H1 (cell line): ENCODE results near the gene OR13D1. TPM values are rescaled to one million over a fixed set of nuclear protein-coding genes. Genes with fewer than 3 reads are reported as not detected.

Experiments used
- CTCF ChIA-PET: fragments of 300-600 bp; sonication (Branson Sonifier 250); formaldehyde crosslinking; loops from one replicate; lab custom pipeline; 2021; ENCODE audit not compliant: partially characterized antibody; lab: Charles Lee
- POLR2A ChIA-PET: fragments of 300-600 bp; sonication (Branson Sonifier 250); formaldehyde crosslinking; loops from one replicate; lab custom pipeline; 2021; ENCODE audit warnings: inconsistent platforms; ENCODE audit not compliant: partially characterized antibody; lab: Charles Lee
- DNase-seq, 2 experiments: peaks; one replicate each; pipeline versions ENCODE4 v3.0.0 to v3.0.0-alpha.2; 2010 to 2022; ENCODE audit warnings: low spot score in 2 of 2, low read depth in 1 of 2, mixed read lengths in 1 of 2
- FAIRE-seq: peaks from 2 replicates; lab custom pipeline; 2011; peaks lifted over from hg19 to GRCh38; lab: Jason Lieb, UNC
- H2AFZ ChIP-seq: 2 replicates; pipeline ENCODE4 v1.8.1; 2012; ENCODE audit warnings: low read length, inconsistent platforms
- H2AK5ac ChIP-seq: 2 replicates; pipeline ENCODE4 v1.6.1; 2013; ENCODE audit warnings: low read depth, low read length
- H2BK120ac ChIP-seq: replicated peaks from 2 replicates; pipeline ENCODE3; 2013; ENCODE audit warnings: low read depth, low read length, inconsistent platforms
- H2BK12ac ChIP-seq: 2 replicates; pipeline ENCODE4 v1.6.1; 2013; ENCODE audit warnings: low read depth, low read length
- H2BK15ac ChIP-seq: 2 replicates; pipeline ENCODE4 v1.6.1; 2013; ENCODE audit warnings: low read length
- H2BK20ac ChIP-seq: 2 replicates; pipeline ENCODE4 v1.6.1; 2013; ENCODE audit warnings: low read length
- H2BK5ac ChIP-seq: 2 replicates; pipeline ENCODE4 v1.6.1; 2013; ENCODE audit warnings: low read depth, low read length
- H3K14ac ChIP-seq: 2 replicates; pipeline ENCODE4 v1.6.1; 2013; ENCODE audit warnings: inconsistent platforms; ENCODE audit not compliant: insufficient read length
- H3K18ac ChIP-seq: 2 replicates; pipeline ENCODE4 v1.6.1; 2013; ENCODE audit warnings: low read length; ENCODE audit errors: extremely low read depth
- H3K23ac ChIP-seq: 2 replicates; pipeline ENCODE4 v1.6.1; 2013; ENCODE audit warnings: inconsistent platforms; ENCODE audit not compliant: insufficient read length
- H3K23me2 ChIP-seq: 2 replicates; pipeline ENCODE4 v1.6.1; 2013; ENCODE audit warnings: low read depth, low read length
- H3K27ac ChIP-seq: 2 replicates; pipeline ENCODE4 v1.6.1; 2011; ENCODE audit warnings: low read depth, low read length, inconsistent platforms
- H3K27me3 ChIP-seq, 4 experiments: replicated peaks in 1 of 4; 1 replicate in 1 of 4; 2 replicates in 3 of 4; pipeline versions ENCODE4 v1.6.1 to v1.8.1; 2011 to 2013; ENCODE audit warnings: low read length in 3 of 4, mild to moderate bottlenecking in 3 of 4, inconsistent platforms in 2 of 4, mixed read lengths in 2 of 4, moderate library complexity in 1 of 4; ENCODE audit not compliant: control insufficient read depth in 3 of 4, insufficient read depth in 3 of 4; ENCODE audit errors: extremely low read depth in 1 of 4
- H3K36me3 ChIP-seq, 4 experiments: 2 replicates each; pipeline versions ENCODE4 v1.6.1 to v1.8.1; 2011 to 2013; ENCODE audit warnings: mild to moderate bottlenecking in 4 of 4, low read length in 3 of 4, moderate library complexity in 2 of 4, control low read depth in 1 of 4, inconsistent platforms in 1 of 4; ENCODE audit not compliant: insufficient read depth in 4 of 4, control insufficient read depth in 2 of 4
- H3K4ac ChIP-seq: replicated peaks from 2 replicates; pipeline ENCODE3; 2013; ENCODE audit warnings: low read length, low read depth, mixed read lengths, inconsistent platforms; ENCODE audit not compliant: insufficient read length
- H3K4me1 ChIP-seq, 4 experiments: replicated peaks in 1 of 4; 1 replicate in 1 of 4; 2 replicates in 3 of 4; pipeline versions ENCODE4 v1.6.1 to v1.8.1; 2011 to 2013; ENCODE audit warnings: low read length in 3 of 4, inconsistent platforms in 2 of 4, mixed read lengths in 1 of 4; ENCODE audit not compliant: insufficient read depth in 4 of 4, control insufficient read depth in 3 of 4
- H3K4me2 ChIP-seq, 2 experiments: 2 replicates each; pipeline versions ENCODE4 v1.6.1 to v1.8.1; 2011 to 2013; ENCODE audit warnings: low read depth in 2 of 2, low read length in 2 of 2, control low read depth in 1 of 2, inconsistent platforms in 1 of 2, mild to moderate bottlenecking in 1 of 2; ENCODE audit not compliant: insufficient read depth in 1 of 2
- H3K4me3 ChIP-seq, 4 experiments: fragments of 200-600, 300-600 bp in 1 of 4; sonication (generic), shearing (Covaris generic), sonication (Bioruptor Twin) in 1 of 4; 2 replicates each; pipeline versions ENCODE4 v1.5.1 to v1.8.1; 2011 to 2016; ENCODE audit warnings: low read length in 4 of 4, low read depth in 3 of 4, control low read depth in 2 of 4, inconsistent platforms in 2 of 4, mild to moderate bottlenecking in 2 of 4, mixed read lengths in 1 of 4, moderate library complexity in 1 of 4; ENCODE audit not compliant: insufficient read depth in 2 of 4; ENCODE audit errors: extremely low read depth in 1 of 4
- H3K56ac ChIP-seq: replicated peaks from 2 replicates; pipeline ENCODE3; 2013; ENCODE audit warnings: low read depth, mild to moderate bottlenecking, mixed read lengths, low read length, inconsistent platforms; ENCODE audit not compliant: insufficient read length
- H3K79me1 ChIP-seq: 2 replicates; pipeline ENCODE4 v1.6.1; 2013; ENCODE audit warnings: low read depth, low read length, control low read depth
- H3K79me2 ChIP-seq, 2 experiments: 2 replicates each; pipeline versions ENCODE4 v1.6.1 to v1.8.1; 2012 to 2013; ENCODE audit warnings: low read length in 2 of 2, mild to moderate bottlenecking in 2 of 2, inconsistent platforms in 1 of 2; ENCODE audit not compliant: insufficient read depth in 2 of 2, control insufficient read depth in 1 of 2
- H3K9ac ChIP-seq, 4 experiments: replicated peaks in 1 of 4; 1 replicate in 1 of 4; 2 replicates in 3 of 4; pipeline versions ENCODE4 v1.6.1 to v1.8.1; 2011 to 2013; ENCODE audit warnings: low read depth in 3 of 4, low read length in 3 of 4, control low read depth in 2 of 4, mild to moderate bottlenecking in 2 of 4, moderate library complexity in 2 of 4, inconsistent platforms in 1 of 4; ENCODE audit errors: extremely low read depth in 1 of 4
- H3K9me3 ChIP-seq, 2 experiments: 2 replicates each; pipeline versions ENCODE4 v1.6.1 to v1.8.1; 2012 to 2013; ENCODE audit warnings: mild to moderate bottlenecking in 2 of 2, moderate library complexity in 2 of 2, control low read depth in 1 of 2, inconsistent platforms in 1 of 2, low read depth in 1 of 2, low read length in 1 of 2, mixed read lengths in 1 of 2; ENCODE audit not compliant: insufficient read depth in 2 of 2
- H4K20me1 ChIP-seq, 2 experiments: replicated peaks in 1 of 2; 2 replicates each; pipeline versions ENCODE3 to v1.8.1; 2011 to 2013; ENCODE audit warnings: inconsistent platforms in 2 of 2, low read length in 2 of 2, mild to moderate bottlenecking in 1 of 2; ENCODE audit not compliant: insufficient read depth in 2 of 2, control insufficient read depth in 1 of 2
- H4K5ac ChIP-seq: 2 replicates; pipeline ENCODE4 v1.6.1; 2013; ENCODE audit warnings: low read length, low read depth, mixed read lengths, inconsistent platforms; ENCODE audit not compliant: insufficient read length
- H4K8ac ChIP-seq: 2 replicates; pipeline ENCODE4 v1.8.0; 2013; ENCODE audit warnings: mild to moderate bottlenecking, moderate library complexity, low read length, inconsistent platforms; ENCODE audit not compliant: insufficient read depth; ENCODE audit errors: extremely low read depth
- H4K91ac ChIP-seq: replicated peaks from 2 replicates; pipeline ENCODE3; 2013; ENCODE audit warnings: low read length, mixed read lengths, inconsistent platforms; ENCODE audit not compliant: insufficient read length
- CHD2 ChIP-seq: IDR thresholded peaks from 2 replicates; pipeline ENCODE4 v1.6.1; 2012; ENCODE audit warnings: low read length, improper control_type of control experiment
- GTF2F1 ChIP-seq: IDR thresholded peaks from 2 replicates; pipeline ENCODE4 v1.6.1; 2012; ENCODE audit warnings: low read depth, low read length, improper control_type of control experiment, borderline replicate concordance
- RAD21 ChIP-seq, 2 experiments: IDR thresholded peaks in 1 of 2; conservative IDR thresholded peaks in 1 of 2; 2 replicates each; pipeline ENCODE4 v1.6.1; 2011; ENCODE audit warnings: low read depth in 2 of 2, low read length in 2 of 2, improper control_type of control experiment in 1 of 2, inconsistent platforms in 1 of 2, mild to moderate bottlenecking in 1 of 2, moderate library complexity in 1 of 2
- SRF ChIP-seq: IDR thresholded peaks from 2 replicates; pipeline ENCODE4 v1.6.1; 2011; ENCODE audit warnings: mild to moderate bottlenecking, low read depth, low read length, moderate library complexity
- SUZ12 ChIP-seq: fragments of 200-600 bp; sonication (generic); IDR thresholded peaks from 2 replicates; pipeline ENCODE4 v1.6.1; 2012; ENCODE audit warnings: mild to moderate bottlenecking, inconsistent platforms, low read length, moderate library complexity, mixed read lengths
- WGBS, 2 experiments: shearing (Covaris generic) in 1 of 2; methylation state at CpG; one replicate each; pipeline versions ENCODE4 v1.1.6 to v1.1.7; 2013 to 2015; ENCODE audit warnings: low lambda C conversion rate in 2 of 2, mixed read lengths in 2 of 2, inconsistent platforms in 1 of 2, low coverage in 1 of 2, missing lambda C conversion rate in 1 of 2; ENCODE audit not compliant: insufficient replicate concordance in 2 of 2, insufficient coverage in 1 of 2, insufficient read length in 1 of 2; ENCODE audit errors: extremely low coverage in 1 of 2, missing lambda C conversion rate in 1 of 2; 5-methylcytosine and 5-hydroxymethylcytosine counted together
- polyA plus RNA-seq, 7 experiments: library from polyadenylated mRNA; depleted of rRNA in 3 of 7; stranded (reverse) in 5 of 7; unstranded in 2 of 7; fragments of >200 nt in 5 of 7; fragments of 200-250 nt in 2 of 7; gene quantifications; 1 replicate in 5 of 7; 2 replicates in 1 of 7; 4 replicates in 1 of 7; pipeline versions ENCODE4 v1.2.1 to v1.2.3, GENCODE V29; 2011 to 2013; ENCODE audit warnings: missing spikeins in 2 of 7, mixed read lengths in 2 of 7
- total RNA-seq: library from RNA; stranded (reverse); fragmentation: NEBNext Ultra II Directional; extraction: Animal tissue kit (Norgen Biotek cat#: 25700); gene quantifications from 2 replicates; pipeline ENCODE4 v1.2.1, GENCODE V29; 2021
- TF ChIP-seq, protein P1 (sequence below), 3 experiments: IDR thresholded peaks; 1 replicate in 2 of 3; 2 replicates in 1 of 3; pipeline versions ENCODE4 v1.5.1 to v1.6.1; 2011; ENCODE audit warnings: low read length in 3 of 3, mild to moderate bottlenecking in 3 of 3, inconsistent platforms in 2 of 3, low read depth in 1 of 3, moderate library complexity in 1 of 3; ENCODE audit not compliant: insufficient read depth in 1 of 3; ENCODE audit errors: control extremely low read depth in 1 of 3

Gene OR13D1
- total and polyA plus RNA-seq, 2 of the 8 experiments (the other 6 are each of a cell fraction or from before 2014, with no cell fraction given), result not detected

DNA sequence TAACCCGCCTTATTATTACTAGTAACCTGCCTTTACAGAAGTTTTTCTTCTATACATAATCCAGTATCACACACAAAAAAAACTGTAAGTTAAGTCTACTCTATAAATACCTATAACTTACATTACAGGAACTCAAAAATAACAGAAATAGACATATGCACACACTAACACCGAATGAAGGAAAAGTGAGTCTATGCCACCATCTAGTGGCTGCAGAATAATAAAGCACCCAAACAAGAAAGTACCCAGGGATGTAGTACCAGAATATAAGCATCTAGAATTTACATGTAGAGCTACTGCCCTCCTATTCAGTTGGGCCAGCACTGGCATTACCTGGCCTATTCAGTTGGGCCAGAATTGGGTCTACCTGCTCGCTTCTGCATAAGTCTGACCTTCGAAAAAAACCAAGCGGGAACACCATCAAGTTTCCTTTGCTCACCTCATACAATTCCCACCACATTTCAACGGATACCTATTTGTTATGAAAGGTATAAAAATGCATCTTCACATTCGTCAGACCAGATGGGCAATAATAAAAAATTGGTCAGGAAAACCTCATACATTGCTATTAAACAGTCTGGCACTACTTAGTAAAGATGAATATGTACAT lies 49.2 kb downstream of the OR13D1 start:
- no peak overlapping the region for H2BK5ac ChIP-seq
- no peak for DNase-seq

More for the DNA sequence above, 49.2 kb downstream of the OR13D1 start:
- H3K23ac ChIP-seq, result no peak overlapping the region
- H3K27ac ChIP-seq, result no peak overlapping the region
- H4K20me1 ChIP-seq, result no peaks in the 10 kb centered on the region
- H2AK5ac ChIP-seq, result no peak overlapping the region
- H2BK20ac ChIP-seq, result no peak overlapping the region
- H3K27me3 ChIP-seq, result no peaks in the 10 kb centered on the region
- no peak overlapping the region for H3K4me3 ChIP-seq
- FAIRE-seq, result peak; percentile 87
- no peaks in the 10 kb centered on the region for H3K79me2 ChIP-seq
- H3K18ac ChIP-seq, result no peak overlapping the region
- no peak overlapping the region for H3K4me2 ChIP-seq
- 46% methylated on average over 7 of the region's 7 CpGs; no CpG with 5 or more reads in 1 of the 2 experiments for WGBS, 2 experiments
- no peak overlapping the region for H2BK12ac ChIP-seq
- H3K23me2 ChIP-seq, result peaks cover 7% of the 10 kb centered on the region; the same call in 1 of the 2 replicates
- no peaks in the 10 kb centered on the region; a peak in 4 of 7 replicates for H3K4me1 ChIP-seq
- no peak overlapping the region for H4K5ac ChIP-seq
- no peak for TF ChIP-seq GTF2F1
- TF ChIP-seq CHD2, result no peak
- TF ChIP-seq RAD21 (IDR thresholded peaks at IDR 0.05 in 1 of 2, conservative IDR thresholded peaks at IDR 0.05 in 1 of 2; ENCODE audit: low read depth in 2 of 2, low read length in 2 of 2), result peak; percentile 86 to 87
- TF ChIP-seq SRF, result no peak
- TF ChIP-seq, protein P1, sequence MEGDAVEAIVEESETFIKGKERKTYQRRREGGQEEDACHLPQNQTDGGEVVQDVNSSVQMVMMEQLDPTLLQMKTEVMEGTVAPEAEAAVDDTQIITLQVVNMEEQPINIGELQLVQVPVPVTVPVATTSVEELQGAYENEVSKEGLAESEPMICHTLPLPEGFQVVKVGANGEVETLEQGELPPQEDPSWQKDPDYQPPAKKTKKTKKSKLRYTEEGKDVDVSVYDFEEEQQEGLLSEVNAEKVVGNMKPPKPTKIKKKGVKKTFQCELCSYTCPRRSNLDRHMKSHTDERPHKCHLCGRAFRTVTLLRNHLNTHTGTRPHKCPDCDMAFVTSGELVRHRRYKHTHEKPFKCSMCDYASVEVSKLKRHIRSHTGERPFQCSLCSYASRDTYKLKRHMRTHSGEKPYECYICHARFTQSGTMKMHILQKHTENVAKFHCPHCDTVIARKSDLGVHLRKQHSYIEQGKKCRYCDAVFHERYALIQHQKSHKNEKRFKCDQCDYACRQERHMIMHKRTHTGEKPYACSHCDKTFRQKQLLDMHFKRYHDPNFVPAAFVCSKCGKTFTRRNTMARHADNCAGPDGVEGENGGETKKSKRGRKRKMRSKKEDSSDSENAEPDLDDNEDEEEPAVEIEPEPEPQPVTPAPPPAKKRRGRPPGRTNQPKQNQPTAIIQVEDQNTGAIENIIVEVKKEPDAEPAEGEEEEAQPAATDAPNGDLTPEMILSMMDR (IDR thresholded peaks at IDR 0.05; ENCODE audit: control extremely low read depth in 1 of 3, insufficient read depth in 1 of 3, low read depth in 1 of 3, low read length in 3 of 3), result peak in 2 of 3 experiments; percentile 60 to 67; a peak in 3 of 4 replicates
- no peak for TF ChIP-seq SUZ12
- no peak overlapping the region for H4K8ac ChIP-seq
- no peak overlapping the region for H2AFZ ChIP-seq
- no peak overlapping the region for H2BK15ac ChIP-seq
- CTCF ChIA-PET, result interaction anchor here (0.7 to 1.5 kb wide), 6 partner anchors 63 to 973 kb away, joined by 3 to 6 read pairs (median 3); no protein-coding TSS in a partner anchor
- no peaks in the 10 kb centered on the region for H3K79me1 ChIP-seq
- H3K9ac ChIP-seq, result no peak overlapping the region
- H2BK120ac ChIP-seq, result no peak overlapping the region
- H3K14ac ChIP-seq, result no peak overlapping the region
- no peaks in the 10 kb centered on the region for H3K9me3 ChIP-seq
- H3K4ac ChIP-seq, result no peak overlapping the region
- no peak overlapping the region for H3K56ac ChIP-seq
- no peaks in the 10 kb centered on the region for H3K36me3 ChIP-seq
- no peak overlapping the region for H4K91ac ChIP-seq
- POLR2A ChIA-PET, result interaction anchor here (0.9 kb wide), 1 partner anchor 20 kb away, joined by 3 read pairs; the partner anchor contains the start of gene NIPSNAP3B
